HepG2 (cell line): Measurements from ENCODE around the gene BPIFA1. TPM values are rescaled to one million over a fixed set of nuclear protein-coding genes. Genes with fewer than 3 reads are reported as not detected.

ENCODE experiments used
- BHLHE40 ChIP-seq: IDR thresholded peaks from 2 replicates; pipeline ENCODE4 v1.6.1; 2011; ENCODE audit warnings: low read length, improper control_type of control experiment
- E2F1 ChIP-seq: sonication (generic); formaldehyde crosslinking; IDR thresholded peaks from 2 replicates; pipeline ENCODE4 v1.5.0; 2020; ENCODE audit warnings: missing genetic modification reagents
- HNF1B ChIP-seq: sonication (generic); formaldehyde crosslinking; IDR thresholded peaks from 2 replicates; pipeline ENCODE4 v1.5.1; 2020; ENCODE audit warnings: mild to moderate bottlenecking, moderate library complexity, missing genetic modification reagents
- NBN ChIP-seq: fragments of 450-650 bp; conservative IDR thresholded peaks from 2 replicates; pipeline ENCODE4 v1.6.1; 2017
- NFIB ChIP-seq: sonication (generic); formaldehyde crosslinking; IDR thresholded peaks from 2 replicates; pipeline ENCODE4 v1.9.0; 2021; ENCODE audit warnings: missing genetic modification reagents, mild to moderate bottlenecking, borderline replicate concordance
- PATZ1 ChIP-seq: sonication (generic); formaldehyde crosslinking; IDR thresholded peaks from 2 replicates; pipeline ENCODE4 v1.4.0; 2020; ENCODE audit warnings: missing genetic modification reagents
- PLRG1 ChIP-seq: fragments of 450-650 bp; conservative IDR thresholded peaks from 2 replicates; pipeline ENCODE4 v1.6.1; 2016
- WIZ ChIP-seq: sonication (generic); formaldehyde crosslinking; IDR thresholded peaks from 2 replicates; pipeline ENCODE4 v1.5.1; 2020; ENCODE audit warnings: mild to moderate bottlenecking, missing genetic modification reagents
- ZFP91 ChIP-seq: sonication (generic); formaldehyde crosslinking; IDR thresholded peaks from 2 replicates; pipeline ENCODE4 v1.9.0; 2022; ENCODE audit warnings: missing genetic modification reagents, mild to moderate bottlenecking, borderline replicate concordance
- ZNF12 ChIP-seq: sonication (generic); formaldehyde crosslinking; IDR thresholded peaks from 2 replicates; pipeline ENCODE4 v1.5.0; 2020; ENCODE audit warnings: missing genetic modification reagents
- ZNF329 ChIP-seq: sonication (generic); formaldehyde crosslinking; IDR thresholded peaks from 2 replicates; pipeline ENCODE4 v1.9.0; 2021; ENCODE audit warnings: low read depth, mild to moderate bottlenecking, missing genetic modification reagents
- ZNF768 ChIP-seq: sonication (generic); formaldehyde crosslinking; IDR thresholded peaks from 2 replicates; pipeline ENCODE4 v1.4.0; 2020; ENCODE audit warnings: missing genetic modification reagents
- polyA plus RNA-seq, 8 experiments: library from polyadenylated mRNA; depleted of rRNA in 3 of 8; stranded (reverse) in 7 of 8; unstranded in 1 of 8; fragments of >200 nt; fragmentation: Illumina TruSeq in 4 of 8; extraction: Trizol in 4 of 8; gene quantifications; 2 replicates each; pipeline versions ENCODE4 v1.2.1 to v1.2.3, GENCODE V29; 2011 to 2016; ENCODE audit warnings: low read depth in 4 of 8, missing spikeins in 1 of 8, mixed read lengths in 1 of 8; ENCODE audit not compliant: insufficient read depth in 1 of 8
- total RNA-seq, 5 experiments: library from RNA; depleted of rRNA; stranded (reverse); fragments of >200 nt; fragmentation: Illumina TruSeq; extraction: Trizol; gene quantifications; 2 replicates each; pipeline ENCODE4 v1.2.3, GENCODE V29; 2016; ENCODE audit warnings: low read depth in 1 of 5
- TF ChIP-seq, protein P1 (sequence below): sonication (generic); formaldehyde crosslinking; IDR thresholded peaks from 2 replicates; pipeline ENCODE4 v1.4.0; 2020; ENCODE audit warnings: missing genetic modification reagents, borderline replicate concordance
- TF ChIP-seq, protein P2 (sequence below): IDR thresholded peaks from 2 replicates; pipeline ENCODE4 v1.6.1; 2016; ENCODE audit warnings: low read depth, borderline replicate concordance
- TF ChIP-seq, protein P3 (sequence below), 2 experiments: IDR thresholded peaks; 2 replicates each; pipeline ENCODE4 v1.6.1; 2011 to 2012; ENCODE audit warnings: low read length in 2 of 2, borderline replicate concordance in 1 of 2, low read depth in 1 of 2, mild to moderate bottlenecking in 1 of 2, moderate library complexity in 1 of 2

The BPIFA1 gene
- total and polyA plus RNA-seq, 2 of the 13 experiments (the other 11 are each of a cell fraction or from before 2014, with no cell fraction given), result not detected

DNA sequence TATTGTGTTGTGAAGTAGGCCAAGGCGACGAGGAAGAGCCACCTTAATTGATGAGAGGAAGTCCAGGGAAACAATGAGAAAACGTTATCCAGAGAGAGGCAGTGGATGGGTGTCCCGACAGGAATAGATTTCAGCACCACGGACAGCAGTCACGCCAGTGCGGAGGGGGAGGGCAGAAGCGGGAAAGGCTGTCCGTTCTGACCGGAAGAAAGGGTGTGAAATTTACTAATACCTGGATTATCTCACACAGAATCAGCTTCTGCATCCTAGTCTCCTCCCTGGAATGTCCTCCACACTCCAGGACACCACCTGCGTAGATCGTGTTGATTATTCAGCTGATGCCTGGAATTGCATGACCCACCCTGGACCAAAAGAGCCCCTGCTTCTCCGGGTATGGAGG is 26.0 kb upstream of the BPIFA1 start (continued):
- TF ChIP-seq ZNF768 (peak; percentile 37; the same call in 1 of the 2 replicates), HNF1B (CRISPR knock-in tag) (peak; percentile 63), BHLHE40 (peak; percentile 47), E2F1 (peak; percentile 78), ZFP91 (CRISPR knock-in tag) (peak; percentile 33; the same call in 1 of the 2 replicates), NFIB (no peak), PATZ1 (peak; percentile 87), ZNF12 (peak; percentile 88), NBN (no peak), WIZ (CRISPR knock-in tag) (peak; percentile 99), PLRG1 (no peak), ZNF329 (peak; percentile 86)
- TF ChIP-seq, protein P1, sequence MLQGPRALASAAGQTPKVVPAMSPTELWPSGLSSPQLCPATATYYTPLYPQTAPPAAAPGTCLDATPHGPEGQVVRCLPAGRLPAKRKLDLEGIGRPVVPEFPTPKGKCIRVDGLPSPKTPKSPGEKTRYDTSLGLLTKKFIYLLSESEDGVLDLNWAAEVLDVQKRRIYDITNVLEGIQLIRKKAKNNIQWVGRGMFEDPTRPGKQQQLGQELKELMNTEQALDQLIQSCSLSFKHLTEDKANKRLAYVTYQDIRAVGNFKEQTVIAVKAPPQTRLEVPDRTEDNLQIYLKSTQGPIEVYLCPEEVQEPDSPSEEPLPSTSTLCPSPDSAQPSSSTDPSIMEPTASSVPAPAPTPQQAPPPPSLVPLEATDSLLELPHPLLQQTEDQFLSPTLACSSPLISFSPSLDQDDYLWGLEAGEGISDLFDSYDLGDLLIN (CRISPR knock-in tag), result peak; percentile 70; the same call in 1 of the 2 replicates
- TF ChIP-seq, protein P2, sequence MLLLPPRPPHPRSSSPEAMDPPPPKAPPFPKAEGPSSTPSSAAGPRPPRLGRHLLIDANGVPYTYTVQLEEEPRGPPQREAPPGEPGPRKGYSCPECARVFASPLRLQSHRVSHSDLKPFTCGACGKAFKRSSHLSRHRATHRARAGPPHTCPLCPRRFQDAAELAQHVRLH (CRISPR knock-in tag), result peak; percentile 100
- TF ChIP-seq, protein P3, sequence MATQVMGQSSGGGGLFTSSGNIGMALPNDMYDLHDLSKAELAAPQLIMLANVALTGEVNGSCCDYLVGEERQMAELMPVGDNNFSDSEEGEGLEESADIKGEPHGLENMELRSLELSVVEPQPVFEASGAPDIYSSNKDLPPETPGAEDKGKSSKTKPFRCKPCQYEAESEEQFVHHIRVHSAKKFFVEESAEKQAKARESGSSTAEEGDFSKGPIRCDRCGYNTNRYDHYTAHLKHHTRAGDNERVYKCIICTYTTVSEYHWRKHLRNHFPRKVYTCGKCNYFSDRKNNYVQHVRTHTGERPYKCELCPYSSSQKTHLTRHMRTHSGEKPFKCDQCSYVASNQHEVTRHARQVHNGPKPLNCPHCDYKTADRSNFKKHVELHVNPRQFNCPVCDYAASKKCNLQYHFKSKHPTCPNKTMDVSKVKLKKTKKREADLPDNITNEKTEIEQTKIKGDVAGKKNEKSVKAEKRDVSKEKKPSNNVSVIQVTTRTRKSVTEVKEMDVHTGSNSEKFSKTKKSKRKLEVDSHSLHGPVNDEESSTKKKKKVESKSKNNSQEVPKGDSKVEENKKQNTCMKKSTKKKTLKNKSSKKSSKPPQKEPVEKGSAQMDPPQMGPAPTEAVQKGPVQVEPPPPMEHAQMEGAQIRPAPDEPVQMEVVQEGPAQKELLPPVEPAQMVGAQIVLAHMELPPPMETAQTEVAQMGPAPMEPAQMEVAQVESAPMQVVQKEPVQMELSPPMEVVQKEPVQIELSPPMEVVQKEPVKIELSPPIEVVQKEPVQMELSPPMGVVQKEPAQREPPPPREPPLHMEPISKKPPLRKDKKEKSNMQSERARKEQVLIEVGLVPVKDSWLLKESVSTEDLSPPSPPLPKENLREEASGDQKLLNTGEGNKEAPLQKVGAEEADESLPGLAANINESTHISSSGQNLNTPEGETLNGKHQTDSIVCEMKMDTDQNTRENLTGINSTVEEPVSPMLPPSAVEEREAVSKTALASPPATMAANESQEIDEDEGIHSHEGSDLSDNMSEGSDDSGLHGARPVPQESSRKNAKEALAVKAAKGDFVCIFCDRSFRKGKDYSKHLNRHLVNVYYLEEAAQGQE (IDR thresholded peaks at IDR 0.05; ENCODE audit: borderline replicate concordance in 1 of 2, low read depth in 1 of 2, low read length in 2 of 2), result peak in 1 of 2 experiments; percentile 99
